K562 (cell line): ENCODE measurements around the gene ARRDC5. TPM values are rescaled to one million over a fixed set of nuclear protein-coding genes. Genes with fewer than 3 reads are reported as not detected.
A peak's percentile ranks its signal among the peaks of the same experiment; 100 is the strongest.

Experiments used
- ATAC-seq: fragments of 200-7000 bp; cut with Tn5 transposase; 3 replicates; pipeline ENCODE4 v1.9.1; 2020; ENCODE audit warnings: moderate library complexity
- BruUV-seq: library from RNA; stranded (reverse); fragments of 400-500 nt; replicated peaks from 2 replicates; lab custom pipeline; 2021; lab: Mats Ljungman, UMichigan
- CTCF ChIA-PET: fragments of 300-600 bp; formaldehyde crosslinking; extraction: SDS; loops from one replicate; lab custom pipeline; 2021; ENCODE audit warnings: low intra/inter-chr PET ratio; lab: Yijun Ruan, JAX
- POLR2A ChIA-PET: fragments of 300-600, 350-650 bp; sonication (Branson Sonifier 250); formaldehyde crosslinking; extraction: SDS; loops from one replicate; lab custom pipeline; 2021; ENCODE audit warnings: antibody characterized with exemption, inconsistent platforms; lab: Yijun Ruan, JAX
- DNase-seq, 4 experiments: peaks; one replicate each; pipeline versions ENCODE4 v3.0.0 to v3.0.0-alpha.2; 2011 to 2018; ENCODE audit warnings: low spot score in 3 of 4, mixed read lengths in 3 of 4; ENCODE audit errors: extremely low read depth in 1 of 4
- FAIRE-seq: peaks from 2 replicates; lab custom pipeline; 2011; peaks lifted over from hg19 to GRCh38; lab: Jason Lieb, UNC
- H2AFZ ChIP-seq: 2 replicates; pipeline ENCODE4 v1.6.0; 2011; ENCODE audit warnings: low read depth, low read length, control low read depth, inconsistent platforms
- H3K27ac ChIP-seq: fragments of 200-600 bp; 3 replicates; pipeline ENCODE4 v1.8.0; 2011; ENCODE audit warnings: low read depth, mild to moderate bottlenecking, control low read depth, inconsistent platforms, low read length, moderate library complexity, mixed read lengths; ENCODE audit errors: extremely low read depth
- H3K27me3 ChIP-seq, 2 experiments: fragments of 300-600 bp in 1 of 2; 2 replicates in 1 of 2; 3 replicates in 1 of 2; pipeline versions ENCODE4 v1.6.0 to v1.8.0; 2011; ENCODE audit warnings: inconsistent platforms in 2 of 2, low read length in 2 of 2, mild to moderate bottlenecking in 1 of 2, mixed read lengths in 1 of 2, moderate library complexity in 1 of 2; ENCODE audit not compliant: control insufficient read depth in 2 of 2, insufficient read depth in 2 of 2
- H3K36me3 ChIP-seq: fragments of 300-600 bp; 3 replicates; pipeline ENCODE4 v1.8.0; 2011; ENCODE audit warnings: mild to moderate bottlenecking, low read length, inconsistent platforms; ENCODE audit not compliant: control insufficient read depth, insufficient read depth
- H3K4me1 ChIP-seq, 2 experiments: fragments of 200-600 bp in 1 of 2; replicated peaks in 1 of 2; 2 replicates in 1 of 2; 3 replicates in 1 of 2; pipeline versions ENCODE4 v1.5.1 to v1.8.0; 2011; ENCODE audit warnings: inconsistent platforms in 2 of 2, low read length in 2 of 2, mild to moderate bottlenecking in 1 of 2, mixed read lengths in 1 of 2, moderate library complexity in 1 of 2; ENCODE audit not compliant: control insufficient read depth in 2 of 2, insufficient read depth in 2 of 2
- H3K4me2 ChIP-seq: 2 replicates; pipeline ENCODE4 v1.6.1; 2011; ENCODE audit warnings: low read length, control low read depth, inconsistent platforms, mixed read lengths; ENCODE audit not compliant: insufficient read depth
- H3K4me3 ChIP-seq: fragments of 200-600 bp; sonication (generic), shearing (Covaris generic); 2 replicates; pipeline ENCODE4 v1.5.1; 2016; ENCODE audit warnings: control low read depth, inconsistent platforms
- H3K79me2 ChIP-seq: fragments of 200-600 bp; 3 replicates; pipeline ENCODE4 v1.8.0; 2011; ENCODE audit warnings: low read length, inconsistent platforms; ENCODE audit not compliant: control insufficient read depth, insufficient read depth
- H3K9ac ChIP-seq, 2 experiments: 2 replicates each; pipeline versions ENCODE4 v1.6.0 to v1.6.1; 2011; ENCODE audit warnings: low read depth in 2 of 2, low read length in 2 of 2, control low read depth in 1 of 2, inconsistent platforms in 1 of 2, mild to moderate bottlenecking in 1 of 2, mixed read lengths in 1 of 2; ENCODE audit not compliant: insufficient read depth in 1 of 2
- H3K9me1 ChIP-seq: one replicate; pipeline ENCODE4 v1.6.0; 2011; ENCODE audit warnings: inconsistent platforms, mild to moderate bottlenecking, low read length, moderate library complexity; ENCODE audit not compliant: control insufficient read depth, insufficient read depth
- H3K9me3 ChIP-seq: replicated peaks from 2 replicates; pipeline ENCODE4 v1.5.1; 2011; ENCODE audit warnings: low read depth, low read length, inconsistent platforms; ENCODE audit not compliant: control insufficient read depth, insufficient read depth
- H4K20me1 ChIP-seq: replicated peaks from 2 replicates; pipeline ENCODE4 v1.6.1; 2011; ENCODE audit warnings: low read length, inconsistent platforms, mixed read lengths; ENCODE audit not compliant: control insufficient read depth, insufficient read depth
- EHMT2 ChIP-seq: fragments of 450-650 bp; IDR thresholded peaks from 2 replicates; pipeline ENCODE4 v1.6.1; 2018; ENCODE audit warnings: antibody characterized with exemption
- FIP1L1 ChIP-seq: fragments of 200-400 bp; formaldehyde crosslinking; IDR thresholded peaks from 2 replicates; pipeline ENCODE4 v1.6.1; 2018; ENCODE audit warnings: mild to moderate bottlenecking, low read depth, low read length; ENCODE audit not compliant: poor library complexity, severe bottlenecking
- FOXJ2 ChIP-seq: fragments of 200-800 bp; sonication (Bioruptor generic); IDR thresholded peaks from 2 replicates; pipeline ENCODE4 v1.6.1; 2016; ENCODE audit warnings: missing genetic modification characterization, missing compliant biosample characterization
- FOXJ3 ChIP-seq: sonication (generic); formaldehyde crosslinking; IDR thresholded peaks from 2 replicates; pipeline ENCODE4 v1.4.0; 2020; ENCODE audit warnings: mild to moderate bottlenecking, missing genetic modification reagents
- MTA1 ChIP-seq: fragments of 450-650 bp; IDR thresholded peaks from 2 replicates; pipeline ENCODE4 v1.6.1; 2017; ENCODE audit warnings: borderline replicate concordance
- NR2C1 ChIP-seq, 2 experiments: fragments of 450-650 bp; IDR thresholded peaks; 2 replicates each; pipeline ENCODE4 v1.6.1; 2017; ENCODE audit warnings: mild to moderate bottlenecking in 2 of 2, antibody characterized with exemption in 1 of 2, inconsistent platforms in 1 of 2, missing compliant biosample characterization in 1 of 2, missing genetic modification characterization in 1 of 2
- POLR2G ChIP-seq: fragments of 200-400 bp; formaldehyde crosslinking; IDR thresholded peaks from 2 replicates; pipeline ENCODE4 v1.6.1; 2017; ENCODE audit warnings: low read depth, mild to moderate bottlenecking, antibody characterized with exemption, low read length, moderate library complexity
- RBFOX2 ChIP-seq: fragments of 200-400 bp; formaldehyde crosslinking; IDR thresholded peaks from 2 replicates; pipeline ENCODE4 v1.6.1; 2017; ENCODE audit warnings: low read depth, mild to moderate bottlenecking, low read length, moderate library complexity
- RERE ChIP-seq: sonication (generic); formaldehyde crosslinking; IDR thresholded peaks from 2 replicates; pipeline ENCODE4 v1.8.0; 2023; ENCODE audit warnings: missing genetic modification reagents, mild to moderate bottlenecking, borderline replicate concordance
- SMAD1 ChIP-seq: fragments of 150-350 bp; IDR thresholded peaks from 2 replicates; pipeline ENCODE4 v1.6.1; 2014; ENCODE audit warnings: low read length, low read depth; ENCODE audit not compliant: partially characterized antibody
- SNAPC5 ChIP-seq: fragments of 250-450 bp; sonication (Bioruptor Pico); IDR thresholded peaks from 2 replicates; pipeline ENCODE4 v1.8.0; 2021; ENCODE audit warnings: moderate library complexity, mild to moderate bottlenecking, inconsistent platforms
- ZBTB33 ChIP-seq: sonication (generic); formaldehyde crosslinking; IDR thresholded peaks from 2 replicates; pipeline ENCODE4 v1.8.1; 2023; ENCODE audit warnings: mild to moderate bottlenecking, missing genetic modification reagents
- ZNF224 ChIP-seq: sonication (generic); formaldehyde crosslinking; IDR thresholded peaks from 2 replicates; pipeline ENCODE4 v1.8.0; 2022; ENCODE audit warnings: mild to moderate bottlenecking, missing genetic modification reagents
- ZZZ3 ChIP-seq: fragments of 450-650 bp; IDR thresholded peaks from 2 replicates; pipeline ENCODE4 v1.6.1; 2016; ENCODE audit warnings: antibody characterized with exemption, mild to moderate bottlenecking, moderate library complexity
- WGBS: fragments of 100-300 bp; shearing (Covaris generic); methylation state at CpG from one replicate; pipeline ENCODE4 v1.1.6; 2016; ENCODE audit warnings: low coverage, mixed read lengths; ENCODE audit not compliant: insufficient coverage; ENCODE audit errors: missing lambda C conversion rate; 5-methylcytosine and 5-hydroxymethylcytosine counted together
- in situ Hi-C: fragments of 300-500 bp; cut with MboI; formaldehyde crosslinking; loops from 4 replicates; pipeline ENCODE4 v1.15.0; 2018; ENCODE audit warnings: inconsistent platforms, mixed read lengths
- intact Hi-C: fragments of 100-400 bp; cut with micrococcal nuclease; formaldehyde crosslinking; loops from 2 replicates; pipeline ENCODE4 v1.14.2; 2022
- polyA plus RNA-seq, 8 experiments: library from polyadenylated mRNA; depleted of rRNA in 4 of 8; stranded (reverse) in 5 of 8; unstranded in 3 of 8; fragments of >200 nt; fragmentation: Nextera tagmentation in 2 of 8; fragmentation: Illumina TruSeq in 1 of 8; extraction: Ambion mirVana in 2 of 8; extraction: Trizol in 1 of 8; gene quantifications; 2 replicates each; pipeline versions ENCODE4 v1.2.1 to v1.2.3, GENCODE V29; 2011 to 2014; ENCODE audit warnings: inconsistent platforms in 1 of 8, missing spikeins in 1 of 8
- total RNA-seq, 7 experiments: library from RNA; depleted of rRNA in 6 of 7; stranded (reverse); fragments of >200 nt in 6 of 7; fragmentation: Illumina TruSeq in 2 of 7; extraction: Trizol in 2 of 7; gene quantifications; 2 replicates each; pipeline versions ENCODE4 v1.2.1 to v1.2.3, GENCODE V29; 2011 to 2021; ENCODE audit warnings: low replicate concordance in 1 of 7

ARRDC5 gene
- total and polyA plus RNA-seq, 9 of the 15 experiments (the other 6 are each of a cell fraction or from before 2014, with no cell fraction given): not detected

- ChIA-PET CTCF (no interaction called here), POLR2A (interaction anchor here (0.7 kb wide), 1 partner anchor 38 kb away, joined by 3 read pairs; no protein-coding TSS in a partner anchor)
- no peak for FAIRE-seq
- H3K36me3 ChIP-seq: peaks cover 85% of the 10 kb centered on the region
- H3K79me2 ChIP-seq: peaks cover 80% of the 10 kb centered on the region
- H3K27ac ChIP-seq: no peak overlapping the region
- H2AFZ ChIP-seq: no peak overlapping the region
- DNase-seq: peak in 1 of 4 experiments; percentile 17
- no peaks in the 10 kb centered on the region for H3K27me3 ChIP-seq
- H4K20me1 ChIP-seq: peaks cover 12% of the 10 kb centered on the region; the same call in 1 of the 2 replicates
- intact Hi-C loops: no loop called here
- H3K4me2 ChIP-seq: no peak overlapping the region
- no peak overlapping the region for H3K4me3 ChIP-seq
- in situ Hi-C loops: no loop called here
- peaks cover 3% of the 10 kb centered on the region for H3K9me1 ChIP-seq
- peaks cover 14 to 29% of the 10 kb centered on the region in 2 experiments for H3K4me1 ChIP-seq
- WGBS: 96% methylated on average over 20 of the region's 41 CpGs
- no TSS peak for BruUV-seq
- H3K9me3 ChIP-seq: no peaks in the 10 kb centered on the region
- 0 out of 4 replicates have a peak overlapping the region, but pooled peaks of 1 of the 2 experiments have one; percentile 10 for H3K9ac ChIP-seq
- ATAC-seq: no peak
- TF ChIP-seq ZZZ3 (no peak), FOXJ3 (CRISPR knock-in tag) (no peak), RBFOX2 (peak; percentile 54), FOXJ2 (tag) (no peak), POLR2G (peak; percentile 52; the same call in 1 of the 2 replicates), ZNF224 (CRISPR knock-in tag) (no peak), EHMT2 (no peak), FIP1L1 (no peak), RERE (CRISPR knock-in tag) (no peak), SMAD1 (no peak), ZBTB33 (CRISPR knock-in tag) (0 out of 2 replicates have a peak, but pooled peaks have one; percentile 39), SNAPC5 (CRISPR knock-in tag) (no peak), MTA1 (no peak), NR2C1 (IDR thresholded peaks at IDR 0.05) (no peak), NR2C1 (tag; IDR thresholded peaks at IDR 0.05) (no peak)
Measured at GRCh38 chr19:4916292-4917082, 13.8 kb upstream of the ARRDC5 start.
